Osteocyte (in vitro differentiated cells): ENCODE results near the gene SIN3B. TPM values are rescaled to one million over a fixed set of nuclear protein-coding genes. Genes with fewer than 3 reads are reported as not detected.
A peak's percentile ranks its signal among the peaks of the same experiment; 100 is the strongest.

ENCODE experiments used
- DNase-seq: peaks from one replicate; pipeline ENCODE4 v3.0.0; 2021; ENCODE audit warnings: mixed read lengths; ENCODE audit not compliant: unreplicated experiment; ENCODE audit errors: extremely low spot score
- H3K27ac Mint-ChIP-seq: one replicate; pipeline ENCODE4 v1.8.0; 2021; ENCODE audit warnings: mild to moderate bottlenecking, mixed read lengths; ENCODE audit not compliant: unreplicated experiment
- H3K27me3 Mint-ChIP-seq: one replicate; pipeline ENCODE4 v1.8.0; 2021; ENCODE audit warnings: mixed read lengths; ENCODE audit not compliant: unreplicated experiment
- H3K36me3 Mint-ChIP-seq: one replicate; pipeline ENCODE4 v1.8.0; 2021; ENCODE audit warnings: mixed read lengths; ENCODE audit not compliant: unreplicated experiment
- H3K4me1 Mint-ChIP-seq: one replicate; pipeline ENCODE4 v1.8.0; 2021; ENCODE audit warnings: mixed read lengths; ENCODE audit not compliant: unreplicated experiment
- H3K4me3 Mint-ChIP-seq: one replicate; pipeline ENCODE4 v1.8.0; 2021; ENCODE audit warnings: mild to moderate bottlenecking, moderate library complexity, mixed read lengths; ENCODE audit not compliant: unreplicated experiment
- H3K9me3 Mint-ChIP-seq: one replicate; pipeline ENCODE4 v1.8.0; 2021; ENCODE audit warnings: mixed read lengths; ENCODE audit not compliant: unreplicated experiment
- total RNA-seq: library from RNA; stranded (reverse); gene quantifications from 2 replicates; pipeline ENCODE4 v1.2.1, GENCODE V29; 2021
- TF ChIP-seq, protein P1 (sequence below): fragments of 200-600 bp; sonication (generic); IDR thresholded peaks from 2 replicates; pipeline ENCODE4 v1.5.0; 2021; ENCODE audit warnings: antibody characterized with exemption, mild to moderate bottlenecking, moderate library complexity

SIN3B gene
- total RNA-seq, 1 donor from 2014 or later, result 80.0 TPM

DNA sequence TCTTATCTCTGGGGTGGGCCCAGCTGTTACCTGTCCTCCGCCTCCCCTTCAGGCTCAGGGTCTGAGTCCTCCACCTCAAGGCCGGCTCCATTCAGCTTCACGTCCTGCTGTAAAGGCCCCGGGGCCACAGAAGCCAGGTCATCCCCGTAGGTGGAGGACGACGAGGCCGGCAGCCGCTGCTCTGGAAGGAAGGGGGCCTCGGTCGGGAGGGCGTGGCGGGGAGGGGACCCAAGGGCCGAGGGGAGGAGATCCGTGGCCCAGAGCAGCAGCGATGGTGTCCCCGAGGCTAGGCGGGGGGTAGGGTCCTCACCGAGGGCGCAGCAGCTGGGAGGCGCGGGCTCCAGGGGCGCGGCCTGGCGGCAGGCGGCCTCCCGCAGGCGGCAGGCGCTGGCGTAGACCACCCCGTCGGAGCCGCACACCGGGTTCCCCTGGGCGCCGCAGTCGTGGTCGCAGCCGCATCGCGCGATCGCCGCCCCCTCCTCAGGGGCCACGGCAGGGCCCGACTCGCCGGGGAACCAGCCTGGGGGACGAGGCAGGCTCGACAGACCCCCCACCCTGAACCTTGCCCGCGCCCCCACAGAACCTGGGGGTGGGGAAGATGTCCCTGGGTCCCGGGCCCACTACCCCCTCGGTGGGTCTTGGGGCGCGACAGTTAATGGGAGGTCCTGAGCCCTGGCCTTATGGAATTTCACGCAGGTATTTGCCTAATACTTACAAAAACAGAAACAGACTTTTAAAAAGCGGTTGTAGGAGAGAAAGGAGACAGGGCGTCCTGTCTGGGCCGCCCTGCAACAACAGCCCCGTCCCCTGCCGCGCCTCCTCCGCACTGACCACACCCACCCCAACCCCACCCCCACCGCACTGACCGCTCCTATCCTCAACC is 67.2 kb downstream of the SIN3B start:
- Mint-ChIP-seq H3K9me3 (no peaks in the 10 kb centered on the region), H3K27me3 (no peaks in the 10 kb centered on the region), H3K4me1 (peaks cover 19% of the 10 kb centered on the region), H3K36me3 (peaks cover 7% of the 10 kb centered on the region), H3K4me3 (peak overlapping the region; percentile 70), H3K27ac (no peak overlapping the region)
- TF ChIP-seq, protein P1, sequence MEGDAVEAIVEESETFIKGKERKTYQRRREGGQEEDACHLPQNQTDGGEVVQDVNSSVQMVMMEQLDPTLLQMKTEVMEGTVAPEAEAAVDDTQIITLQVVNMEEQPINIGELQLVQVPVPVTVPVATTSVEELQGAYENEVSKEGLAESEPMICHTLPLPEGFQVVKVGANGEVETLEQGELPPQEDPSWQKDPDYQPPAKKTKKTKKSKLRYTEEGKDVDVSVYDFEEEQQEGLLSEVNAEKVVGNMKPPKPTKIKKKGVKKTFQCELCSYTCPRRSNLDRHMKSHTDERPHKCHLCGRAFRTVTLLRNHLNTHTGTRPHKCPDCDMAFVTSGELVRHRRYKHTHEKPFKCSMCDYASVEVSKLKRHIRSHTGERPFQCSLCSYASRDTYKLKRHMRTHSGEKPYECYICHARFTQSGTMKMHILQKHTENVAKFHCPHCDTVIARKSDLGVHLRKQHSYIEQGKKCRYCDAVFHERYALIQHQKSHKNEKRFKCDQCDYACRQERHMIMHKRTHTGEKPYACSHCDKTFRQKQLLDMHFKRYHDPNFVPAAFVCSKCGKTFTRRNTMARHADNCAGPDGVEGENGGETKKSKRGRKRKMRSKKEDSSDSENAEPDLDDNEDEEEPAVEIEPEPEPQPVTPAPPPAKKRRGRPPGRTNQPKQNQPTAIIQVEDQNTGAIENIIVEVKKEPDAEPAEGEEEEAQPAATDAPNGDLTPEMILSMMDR, result no peak
- no peak for DNase-seq

DNA sequence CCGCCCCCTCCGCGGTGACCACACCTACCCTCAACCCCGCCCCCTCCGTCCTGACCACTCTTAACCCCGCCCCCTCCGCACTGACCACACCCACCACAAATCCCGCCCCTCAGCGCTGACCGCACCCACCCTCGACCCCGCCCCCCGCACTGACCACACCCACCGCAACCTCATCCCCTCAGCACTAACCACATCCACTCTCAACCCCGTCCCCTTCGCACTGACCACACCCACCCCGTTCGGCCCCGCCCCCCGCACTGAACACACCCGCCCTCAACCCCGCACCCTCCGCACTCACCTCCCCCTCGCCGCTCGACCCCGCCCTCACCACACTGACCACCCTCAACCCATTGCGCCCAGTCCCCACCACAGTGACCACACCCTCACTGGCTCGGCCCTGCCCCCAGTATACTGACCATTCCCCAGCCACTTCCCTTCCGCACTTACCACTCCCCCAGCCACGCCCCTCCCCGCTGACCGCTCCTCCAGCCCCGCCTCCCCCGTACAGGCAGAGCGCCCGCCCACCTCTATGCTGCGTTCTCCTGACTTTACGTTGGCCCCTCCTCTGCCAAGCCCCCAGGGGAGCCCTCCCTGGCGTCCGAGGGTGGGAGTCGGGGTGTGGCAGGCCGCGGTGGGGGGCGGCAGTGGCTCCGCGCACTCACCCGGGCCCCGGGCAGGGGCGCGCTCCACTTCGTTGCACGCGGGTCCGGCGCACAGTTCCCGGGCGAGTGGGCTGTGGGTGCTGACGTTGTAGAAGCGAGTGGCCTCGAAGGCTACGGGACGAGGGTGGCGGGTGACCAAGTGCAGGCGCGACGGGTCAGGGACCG is 68.0 kb downstream of the SIN3B start:
- Mint-ChIP-seq H3K4me3 (peak overlapping the region; percentile 61), H3K9me3 (no peaks in the 10 kb centered on the region), H3K4me1 (peaks cover 19% of the 10 kb centered on the region), H3K36me3 (peaks cover 9% of the 10 kb centered on the region), H3K27ac (no peak overlapping the region), H3K27me3 (no peaks in the 10 kb centered on the region)
- TF ChIP-seq, protein P1, result no peak
- peak; percentile 97 for DNase-seq

DNA sequence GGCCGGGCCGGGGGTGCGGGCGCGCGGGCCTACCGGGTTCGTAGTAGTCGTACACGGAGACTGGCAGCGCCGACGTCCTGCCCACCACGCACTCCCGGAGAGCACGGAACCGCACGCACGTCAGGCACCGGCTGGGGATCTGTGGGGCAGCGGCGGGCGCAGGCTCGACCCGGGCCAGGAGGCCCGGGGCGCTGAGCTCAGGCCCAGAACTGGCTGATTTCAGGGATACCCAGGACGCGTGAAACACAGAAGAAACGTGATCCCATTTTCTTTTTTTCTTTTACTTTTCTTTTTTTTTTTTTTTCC is 68.6 kb downstream of the SIN3B start:
- no peak for DNase-seq
- H3K36me3 Mint-ChIP-seq, result peaks cover 11% of the 10 kb centered on the region
- no peak overlapping the region for H3K27ac Mint-ChIP-seq
- TF ChIP-seq, protein P1, result no peak
- H3K27me3 Mint-ChIP-seq, result no peaks in the 10 kb centered on the region
- H3K9me3 Mint-ChIP-seq, result no peaks in the 10 kb centered on the region
- peak overlapping the region; percentile 61 for H3K4me3 Mint-ChIP-seq
- H3K4me1 Mint-ChIP-seq, result peaks cover 19% of the 10 kb centered on the region

DNA sequence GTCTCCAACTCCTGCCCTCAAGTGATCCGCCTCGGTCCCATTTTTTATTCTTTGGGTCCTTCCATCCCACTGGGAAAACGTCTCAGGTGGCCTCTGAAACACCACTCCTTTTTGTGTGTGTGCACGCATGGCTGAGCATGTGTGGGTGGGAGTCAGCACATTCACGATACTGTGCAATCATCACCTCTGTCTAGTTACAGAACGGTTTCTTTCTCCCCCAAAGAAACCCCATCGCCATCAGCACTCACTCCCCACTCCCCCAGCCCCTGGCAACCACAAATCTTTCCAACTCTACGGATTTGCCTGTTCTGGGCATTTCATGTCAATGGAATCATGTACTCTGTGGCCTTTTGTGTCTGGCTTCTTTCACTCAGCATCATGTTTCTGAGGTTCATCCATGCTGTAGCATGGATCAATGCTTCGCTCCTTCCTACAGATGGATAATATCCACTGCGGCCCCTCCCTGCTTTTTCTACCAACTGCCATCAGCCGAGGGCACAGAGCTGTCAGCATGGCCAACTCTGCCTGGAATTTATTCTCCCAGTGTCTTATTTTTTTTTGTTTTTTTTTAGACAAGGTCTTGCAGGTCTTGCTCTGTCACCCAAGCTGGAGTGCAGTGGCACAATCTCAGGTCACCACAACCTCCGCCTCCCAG is 69.3 kb downstream of the SIN3B start:
- Mint-ChIP-seq H3K4me1 (peaks cover 19% of the 10 kb centered on the region), H3K27me3 (no peaks in the 10 kb centered on the region), H3K27ac (no peak overlapping the region), H3K36me3 (peaks cover 8% of the 10 kb centered on the region), H3K9me3 (no peaks in the 10 kb centered on the region), H3K4me3 (peak overlapping the region; percentile 61)
- TF ChIP-seq, protein P1, result no peak
- DNase-seq, result no peak
